Stimulated activated CD8-positive, alpha-beta memory T cell treated with anti-CD3 and anti-CD28 coated beads, Interleukin-15, amount 100 ng/mL, for 48 hours (primary cell): ENCODE data around the gene FAM200A.
"Not testable (repeated sequence)": the region's sequence is repeated elsewhere in the genome, so short reads cannot be mapped to it uniquely, and the experiment has no call there.

Source experiments
- DNase-seq, 2 donors: peaks; one replicate each; pipeline ENCODE4 v3.0.0-alpha.2; 2020; ENCODE audit warnings: low read depth in 2 of 2

FAM200A gene

GRCh38 chr7:99559175-99559915 lies 7.4 kb upstream of the FAM200A start:
- no peak for DNase-seq

- DNase-seq, result peak; percentile 89 to 90
Measured at GRCh38 chr7:99558306-99559174, 6.6 kb upstream of the FAM200A start, which contains the start of gene ZNF655. ZNF655 (plus strand) TSS chr7:99558642; CDS start chr7:99560560, 1,918 bp downstream.

GRCh38 chr7:99557940-99558305 lies 6.0 kb upstream of the FAM200A start:
- no peak for DNase-seq

GRCh38 chr7:99557196-99557607 lies 5.3 kb upstream of the FAM200A start:
- DNase-seq, result no peak

GRCh38 chr7:99554939-99555338 lies 3.0 kb upstream of the FAM200A start:
- no peak for DNase-seq

GRCh38 chr7:99553039-99553438 lies 1.1 kb upstream of the FAM200A start:
- DNase-seq, result no peak

- no peak for DNase-seq
Measured at GRCh38 chr7:99551334-99551733, 580 bp downstream of the FAM200A start.

GRCh38 chr7:99549545-99549944 lies 2.4 kb downstream of the FAM200A start:
- DNase-seq, result not testable (repeated sequence)

- DNase-seq, result not testable (repeated sequence)
Measured at GRCh38 chr7:99545308-99545707, 6.6 kb downstream of the FAM200A start.

GRCh38 chr7:99543916-99544315 lies 8.0 kb downstream of the FAM200A start:
- no peak for DNase-seq

GRCh38 chr7:99543081-99543671 lies 8.7 kb downstream of the FAM200A start:
- no peak for DNase-seq

GRCh38 chr7:99541212-99541611 lies 10.7 kb downstream of the FAM200A start:
- DNase-seq, result no peak

- no peak for DNase-seq
Measured at GRCh38 chr7:99540542-99540941, 11.4 kb downstream of the FAM200A start.

GRCh38 chr7:99539213-99539811 lies 12.6 kb downstream of the FAM200A start:
- DNase-seq, result no peak

- DNase-seq, result no peak
Measured at GRCh38 chr7:99535667-99536066, 16.2 kb downstream of the FAM200A start.

- DNase-seq, result no peak
Measured at GRCh38 chr7:99531354-99531765, 20.6 kb downstream of the FAM200A start.

- DNase-seq, result no peak
Measured at GRCh38 chr7:99525713-99526440, 26.0 kb downstream of the FAM200A start.

GRCh38 chr7:99521399-99521798 lies 30.5 kb downstream of the FAM200A start:
- no peak for DNase-seq

- no peak for DNase-seq
Measured at GRCh38 chr7:99514050-99514449, 37.9 kb downstream of the FAM200A start.

- DNase-seq, result no peak
Measured at GRCh38 chr7:99505324-99505662, 46.6 kb downstream of the FAM200A start.

- DNase-seq, result peak; percentile 93 to 95
Measured at GRCh38 chr7:99504603-99505323, 47.2 kb downstream of the FAM200A start, which contains the start of gene ZKSCAN5. ZKSCAN5 (plus strand) TSS chr7:99504662; CDS start chr7:99506045, 1,383 bp downstream.
